Small intestine (tissue), 7 donors: ENCODE results near the gene CLIC3. TPM values are rescaled to one million over a fixed set of nuclear protein-coding genes. Genes with fewer than 3 reads are reported as not detected.

Experiments
- DNase-seq, 2 donors: peaks; one replicate each; pipeline versions ENCODE4 v3.0.0 to v3.0.0-alpha.2; 2013
- FAIRE-seq: peaks from 2 replicates; lab custom pipeline; 2012; peaks lifted over from hg19 to GRCh38; lab: Jason Lieb, UNC
- H3K27ac ChIP-seq, 3 donors: one replicate each; pipeline ENCODE4 v1.5.1; 2013; ENCODE audit warnings: low read length in 2 of 3, mild to moderate bottlenecking in 2 of 3, control low read depth in 1 of 3, inconsistent platforms in 1 of 3, low read depth in 1 of 3, moderate library complexity in 1 of 3
- H3K27me3 ChIP-seq, 3 donors: one replicate each; pipeline ENCODE4 v1.6.1; 2013; ENCODE audit warnings: low read length in 3 of 3, inconsistent platforms in 1 of 3; ENCODE audit not compliant: control insufficient read depth in 3 of 3, insufficient read depth in 3 of 3
- H3K36me3 ChIP-seq, 3 donors: one replicate each; pipeline ENCODE4 v1.6.1; 2013; ENCODE audit warnings: low read length in 3 of 3, inconsistent platforms in 1 of 3, low read depth in 1 of 3, mild to moderate bottlenecking in 1 of 3, moderate library complexity in 1 of 3; ENCODE audit not compliant: control insufficient read depth in 3 of 3, insufficient read depth in 2 of 3
- H3K4me1 ChIP-seq, 3 donors: one replicate each; pipeline ENCODE4 v1.6.1; 2013; ENCODE audit warnings: low read length in 2 of 3, inconsistent platforms in 1 of 3, low read depth in 1 of 3, mild to moderate bottlenecking in 1 of 3, moderate library complexity in 1 of 3; ENCODE audit not compliant: control insufficient read depth in 3 of 3, insufficient read depth in 2 of 3
- H3K4me3 ChIP-seq, 3 donors: one replicate each; pipeline ENCODE4 v1.5.1; 2013; ENCODE audit warnings: low read length in 3 of 3, control low read depth in 1 of 3, inconsistent platforms in 1 of 3, low read depth in 1 of 3, mild to moderate bottlenecking in 1 of 3, moderate library complexity in 1 of 3
- H3K9me3 ChIP-seq, 2 donors: one replicate each; pipeline ENCODE4 v1.6.1; 2013; ENCODE audit warnings: low read depth in 1 of 2, low read length in 1 of 2; ENCODE audit not compliant: control insufficient read depth in 2 of 2, insufficient read depth in 1 of 2
- WGBS, 3 donors: extraction: QIAGEN DNeasy Blood & Tissue Kit; methylation state at CpG; one replicate each; pipeline ENCODE4 v1.1.7; 2013; 5-methylcytosine and 5-hydroxymethylcytosine counted together
- polyA plus RNA-seq, 4 donors: library from polyadenylated mRNA; stranded (reverse) in 3 of 4; unstranded in 1 of 4; fragments of 200-250 nt in 3 of 4; fragments of 120-200 nt in 1 of 4; gene quantifications; one replicate each; pipeline versions ENCODE4 v1.2.1 to v1.2.3, GENCODE V29; 2013
- donor health status: healthy with polysubstance abuse.
- donor health status: control.
- donor health status: control.
- donor health status: Bipolar disorder and iron deficiency.
- donor health status: healthy.

CLIC3 gene
- polyA plus RNA-seq, 4 donors: 0.81 to 6.2 (median 1.4) TPM; not detected in 1

DNA sequence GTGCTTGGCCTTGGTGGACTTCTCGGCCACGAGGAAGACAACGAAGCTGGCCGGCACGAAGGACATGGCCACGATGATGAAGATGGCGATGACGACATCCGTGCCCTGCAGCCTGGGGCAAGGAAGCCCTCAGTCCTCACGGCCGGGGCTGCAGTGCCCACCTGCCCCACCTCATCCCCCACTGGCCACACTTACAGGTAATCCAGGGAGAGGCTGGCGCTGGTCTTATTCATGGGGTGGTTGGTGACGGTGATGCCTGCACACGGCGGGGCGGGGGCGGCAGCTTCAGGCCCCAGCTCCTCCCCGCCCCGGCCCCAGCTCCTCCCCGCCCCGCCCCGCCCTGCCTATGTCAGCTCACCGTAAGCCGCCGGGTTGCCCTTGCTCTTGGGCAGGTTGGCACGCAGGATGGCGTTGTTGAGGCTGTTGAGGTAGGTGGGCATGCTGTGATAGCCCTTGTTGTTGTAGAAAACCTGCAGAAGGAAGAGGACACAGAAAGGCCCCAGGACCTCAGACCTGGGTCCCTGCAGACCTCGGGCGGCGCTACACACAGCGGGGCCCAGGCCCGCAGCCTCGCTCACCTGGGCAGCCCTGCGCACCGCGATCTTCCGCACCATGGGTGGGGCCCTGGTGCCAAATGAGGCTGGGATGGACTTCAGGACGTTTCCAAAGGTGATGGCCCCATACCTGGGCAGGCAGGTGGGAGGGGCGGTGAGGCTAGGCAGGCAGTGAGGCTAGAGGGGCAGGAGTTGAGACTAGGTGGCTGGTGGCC is 15.7 kb upstream of the CLIC3 start:
- Histone ChIP-seq H3K4me1 (no peaks in the 10 kb centered on the region), H3K36me3 (peaks cover 2 to 75% (median 4%) of the 10 kb centered on the region in 3 donors), H3K4me3 (no peak overlapping the region), H3K9me3 (peaks cover 0 to 4% of the 10 kb centered on the region in 2 donors), H3K27ac (no peak overlapping the region), H3K27me3 (no peaks in the 10 kb centered on the region)
- FAIRE-seq (no peak), DNase-seq (no peak)
- WGBS, 3 donors: 89 to 91% (median 91%) methylated on average over 26 to 39 of the region's 39 CpGs

DNA sequence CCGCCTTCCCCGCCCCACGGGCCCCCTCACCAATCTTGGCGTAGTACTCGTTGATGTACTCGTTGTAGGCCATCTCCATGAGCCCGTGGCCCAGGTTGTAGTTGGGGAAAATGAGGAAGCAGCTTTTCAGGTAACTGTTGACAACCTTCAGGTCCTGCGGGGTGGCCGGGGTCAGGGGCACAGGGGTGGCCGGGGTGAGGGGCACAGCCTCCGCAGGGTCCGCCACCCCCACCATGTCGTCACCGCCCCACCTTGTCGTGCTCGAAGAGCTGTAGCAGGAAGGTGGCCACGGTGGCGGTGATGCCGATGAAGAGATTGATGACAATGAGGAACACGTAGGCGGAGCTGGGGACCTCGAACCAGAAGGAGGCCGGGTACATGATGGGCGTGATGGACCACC is 14.8 kb upstream of the CLIC3 start:
- Histone ChIP-seq H3K36me3 (peaks cover 2 to 65% (median 4%) of the 10 kb centered on the region in 3 donors), H3K4me3 (no peak overlapping the region), H3K27ac (no peak overlapping the region), H3K9me3 (peaks cover 0 to 10% of the 10 kb centered on the region in 2 donors), H3K4me1 (peaks cover 0 to 2% (median 0%) of the 10 kb centered on the region in 3 donors), H3K27me3 (no peaks in the 10 kb centered on the region)
- FAIRE-seq (no peak), DNase-seq (no peak)
- 92 to 95% (median 94%) methylated on average over 21 to 24 of the region's 24 CpGs for WGBS, 3 donors

DNA sequence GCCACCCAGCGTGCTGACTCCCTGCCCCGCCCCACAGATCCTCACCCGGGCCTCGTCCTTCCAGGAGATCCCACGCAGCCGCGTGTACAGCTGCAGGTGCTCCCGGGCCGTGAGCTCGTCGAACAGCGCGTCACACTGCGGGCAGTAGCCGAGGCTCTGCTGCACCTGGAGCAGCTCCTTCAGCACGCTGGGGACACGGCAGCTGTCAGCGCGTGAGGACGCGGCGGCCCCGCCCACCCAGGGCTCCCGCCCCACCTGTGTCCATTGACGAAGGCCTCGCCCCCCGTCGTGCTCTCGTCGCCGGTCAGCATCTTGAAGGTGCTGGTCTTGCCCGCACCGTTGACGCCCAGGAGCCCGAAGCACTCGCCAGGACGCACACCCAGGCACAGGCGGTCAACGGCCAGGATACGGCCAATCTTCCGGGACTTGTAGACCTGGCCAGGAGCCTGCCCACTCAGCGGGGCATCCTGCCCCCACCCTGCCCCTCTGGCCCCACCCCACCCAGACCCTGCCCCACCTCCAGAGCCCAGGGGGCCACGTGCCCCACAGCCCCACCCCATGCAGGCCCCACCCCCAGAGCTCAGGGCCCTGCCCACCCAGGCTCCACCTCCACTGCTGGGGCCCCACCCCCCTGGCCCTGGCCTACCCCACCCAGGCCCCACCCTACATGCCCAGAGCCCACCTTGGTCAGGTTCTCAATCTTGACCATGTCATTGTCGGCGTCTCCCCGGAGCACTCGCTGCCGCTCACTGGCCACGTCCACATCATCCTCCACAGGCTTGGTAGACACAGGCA is 13.8 kb upstream of the CLIC3 start:
- 92 to 96% (median 95%) methylated on average over 42 to 49 of the region's 49 CpGs for WGBS, 3 donors
- FAIRE-seq: no peak
- Histone ChIP-seq H3K4me1 (peaks cover 0 to 6% (median 0%) of the 10 kb centered on the region in 3 donors), H3K27ac (no peak overlapping the region), H3K9me3 (peaks cover 0 to 16% of the 10 kb centered on the region in 2 donors), H3K36me3 (peaks cover 2 to 59% (median 4%) of the 10 kb centered on the region in 3 donors), H3K4me3 (no peak overlapping the region), H3K27me3 (no peaks in the 10 kb centered on the region)
- DNase-seq: no peak

DNA sequence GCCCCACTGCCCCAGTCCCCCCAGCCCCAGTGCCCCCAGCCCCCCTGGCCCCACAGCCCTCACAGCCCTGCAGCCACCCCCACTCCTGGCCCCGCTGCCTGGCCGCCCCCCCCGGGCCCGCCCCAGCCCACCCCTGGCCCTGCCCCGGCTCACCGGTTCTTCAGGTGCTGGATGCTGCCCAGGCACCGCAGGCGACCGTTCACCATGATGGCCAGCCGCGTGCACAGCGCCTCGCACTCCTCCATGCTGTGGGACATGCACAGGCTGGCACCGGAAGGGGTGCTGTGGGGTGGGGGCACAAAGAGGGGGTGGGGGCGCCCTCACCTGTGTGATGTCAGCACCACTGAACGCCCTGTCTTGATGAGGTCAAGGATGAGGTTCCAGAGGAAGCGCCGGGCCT is 12.8 kb upstream of the CLIC3 start:
- Histone ChIP-seq H3K4me1 (peaks cover 0 to 6% (median 0%) of the 10 kb centered on the region in 3 donors), H3K27ac (no peak overlapping the region), H3K9me3 (peaks cover 0 to 22% of the 10 kb centered on the region in 2 donors), H3K4me3 (no peak overlapping the region), H3K27me3 (no peaks in the 10 kb centered on the region), H3K36me3 (peaks cover 0 to 50% (median 4%) of the 10 kb centered on the region in 3 donors)
- 91 to 97% (median 94%) methylated on average over 13 to 18 of the region's 18 CpGs for WGBS, 3 donors
- DNase-seq (no peak), FAIRE-seq (no peak)

DNA sequence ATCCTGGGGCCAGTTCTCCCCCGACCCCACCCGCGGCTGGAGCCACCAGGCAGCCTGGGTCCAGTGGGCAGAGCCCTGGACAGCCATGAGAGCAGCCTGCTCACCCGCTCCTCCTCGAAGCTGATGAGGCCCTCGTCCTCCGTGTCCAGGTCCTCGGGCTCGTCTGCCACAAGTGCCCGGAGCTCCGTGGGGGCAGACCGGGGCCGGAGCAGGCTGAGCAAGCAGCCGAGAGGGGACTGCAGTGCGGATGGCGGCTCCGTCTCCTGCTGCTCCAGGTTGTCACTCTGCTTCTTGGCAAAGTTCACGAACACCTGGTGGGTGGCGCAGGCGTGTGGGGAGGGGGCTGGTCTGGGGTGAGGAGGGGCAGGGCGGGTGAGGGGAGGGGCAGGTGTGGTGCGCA is 11.9 kb upstream of the CLIC3 start:
- H3K9me3 ChIP-seq: peaks cover 0 to 22% of the 10 kb centered on the region in 2 donors
- FAIRE-seq (no peak), DNase-seq (no peak)
- 77 to 88% (median 82%) methylated on average over 21 to 22 of the region's 22 CpGs for WGBS, 3 donors
- peaks cover 0 to 6% (median 0%) of the 10 kb centered on the region in 3 donors for H3K4me1 ChIP-seq
- no peaks in the 10 kb centered on the region for H3K27me3 ChIP-seq
- H3K27ac ChIP-seq: no peak overlapping the region
- peaks cover 0 to 41% (median 4%) of the 10 kb centered on the region in 3 donors for H3K36me3 ChIP-seq
- no peak overlapping the region for H3K4me3 ChIP-seq

- DNase-seq: no peak
- peaks cover 0 to 38% (median 4%) of the 10 kb centered on the region in 3 donors for H3K36me3 ChIP-seq
- H3K27me3 ChIP-seq: no peaks in the 10 kb centered on the region
- WGBS, 3 donors: 85 to 86% (median 85%) methylated on average over 11 to 13 of the region's 13 CpGs
- peaks cover 0 to 6% (median 0%) of the 10 kb centered on the region in 3 donors for H3K4me1 ChIP-seq
- H3K27ac ChIP-seq: no peak overlapping the region
- H3K4me3 ChIP-seq: no peak overlapping the region
- FAIRE-seq: no peak
- H3K9me3 ChIP-seq: peaks cover 0 to 22% of the 10 kb centered on the region in 2 donors
Measured at GRCh38 chr9:137007816-137008270, 11.5 kb upstream of the CLIC3 start.

DNA sequence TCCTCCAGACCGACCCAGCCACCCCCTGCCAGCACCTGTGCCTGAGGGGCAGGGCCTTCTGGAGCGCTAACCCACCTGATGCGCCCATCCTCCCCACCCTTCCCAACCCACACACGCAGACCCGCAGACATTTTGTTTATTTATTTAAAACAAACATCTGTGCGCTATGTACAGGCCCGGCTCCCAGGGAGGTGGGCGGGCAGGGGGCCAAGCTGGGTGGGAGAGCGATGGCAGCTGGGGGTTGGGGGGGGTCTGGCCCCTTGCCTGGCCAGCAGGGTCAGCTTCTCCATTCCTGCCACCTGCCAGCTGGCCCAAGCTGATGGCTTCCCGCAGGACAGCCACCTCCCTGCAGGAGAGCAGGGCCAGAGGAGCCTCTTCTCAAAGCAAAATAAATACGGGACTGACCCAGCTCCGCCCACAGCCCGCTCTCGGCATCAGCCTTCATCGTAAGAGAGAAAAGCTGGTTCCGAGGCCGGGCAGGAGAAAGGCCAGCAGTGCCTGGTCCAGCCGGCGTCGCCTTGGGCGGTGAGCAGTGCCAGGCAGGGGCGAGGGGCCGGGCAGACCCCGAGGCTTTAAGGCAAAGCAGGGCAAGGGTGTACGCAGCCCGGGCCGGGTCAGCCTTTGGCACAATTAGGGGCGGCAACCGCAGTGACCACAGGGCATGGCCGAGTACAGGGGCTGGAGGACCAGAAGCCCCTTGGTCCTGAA is 10.9 kb upstream of the CLIC3 start:
- DNase-seq: no peak

More for the DNA sequence above, 10.9 kb upstream of the CLIC3 start:
- Histone ChIP-seq H3K36me3 (peaks cover 0 to 32% (median 4%) of the 10 kb centered on the region in 3 donors), H3K4me3 (no peak overlapping the region), H3K9me3 (peaks cover 0 to 22% of the 10 kb centered on the region in 2 donors), H3K4me1 (peaks cover 0 to 6% (median 0%) of the 10 kb centered on the region in 3 donors), H3K27me3 (no peaks in the 10 kb centered on the region), H3K27ac (no peak overlapping the region)
- WGBS, 3 donors: 68 to 76% (median 75%) methylated on average over 26 to 30 of the region's 30 CpGs
- no peak for FAIRE-seq
